Coronary artery (tissue), 2 donors: ENCODE measurements around the gene CPZ.

Source experiments
- DNase-seq: peaks from one replicate; pipeline ENCODE4 v3.0.0-alpha.2; 2017; ENCODE audit warnings: low spot score
- H3K27ac ChIP-seq, 2 donors: fragments of 200-600 bp; sonication (generic); one replicate each; pipeline ENCODE4 v1.5.1; 2016 to 2019
- H3K4me3 ChIP-seq: fragments of 200-600 bp; sonication (generic); 2 replicates; pipeline ENCODE4 v1.5.1; 2016; ENCODE audit warnings: mild to moderate bottlenecking, moderate library complexity
- TF ChIP-seq, protein P1 (sequence below): fragments of 200-600 bp; sonication (generic); IDR thresholded peaks from one replicate; pipeline ENCODE4 v1.5.1; 2019; ENCODE audit warnings: antibody characterized with exemption

The CPZ gene

GRCh38 chr4:8552024-8552423, 40.5 kb upstream of the CPZ start:
- DNase-seq: no peak
- TF ChIP-seq, protein P1, sequence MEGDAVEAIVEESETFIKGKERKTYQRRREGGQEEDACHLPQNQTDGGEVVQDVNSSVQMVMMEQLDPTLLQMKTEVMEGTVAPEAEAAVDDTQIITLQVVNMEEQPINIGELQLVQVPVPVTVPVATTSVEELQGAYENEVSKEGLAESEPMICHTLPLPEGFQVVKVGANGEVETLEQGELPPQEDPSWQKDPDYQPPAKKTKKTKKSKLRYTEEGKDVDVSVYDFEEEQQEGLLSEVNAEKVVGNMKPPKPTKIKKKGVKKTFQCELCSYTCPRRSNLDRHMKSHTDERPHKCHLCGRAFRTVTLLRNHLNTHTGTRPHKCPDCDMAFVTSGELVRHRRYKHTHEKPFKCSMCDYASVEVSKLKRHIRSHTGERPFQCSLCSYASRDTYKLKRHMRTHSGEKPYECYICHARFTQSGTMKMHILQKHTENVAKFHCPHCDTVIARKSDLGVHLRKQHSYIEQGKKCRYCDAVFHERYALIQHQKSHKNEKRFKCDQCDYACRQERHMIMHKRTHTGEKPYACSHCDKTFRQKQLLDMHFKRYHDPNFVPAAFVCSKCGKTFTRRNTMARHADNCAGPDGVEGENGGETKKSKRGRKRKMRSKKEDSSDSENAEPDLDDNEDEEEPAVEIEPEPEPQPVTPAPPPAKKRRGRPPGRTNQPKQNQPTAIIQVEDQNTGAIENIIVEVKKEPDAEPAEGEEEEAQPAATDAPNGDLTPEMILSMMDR: no peak
- Histone ChIP-seq H3K4me3 (no peak overlapping the region), H3K27ac (no peak overlapping the region)

- Histone ChIP-seq H3K4me3 (no peak overlapping the region), H3K27ac (no peak overlapping the region)
- TF ChIP-seq, protein P1: no peak
- DNase-seq: no peak
Measured at GRCh38 chr4:8552581-8553205, 39.9 kb upstream of the CPZ start.

DNA sequence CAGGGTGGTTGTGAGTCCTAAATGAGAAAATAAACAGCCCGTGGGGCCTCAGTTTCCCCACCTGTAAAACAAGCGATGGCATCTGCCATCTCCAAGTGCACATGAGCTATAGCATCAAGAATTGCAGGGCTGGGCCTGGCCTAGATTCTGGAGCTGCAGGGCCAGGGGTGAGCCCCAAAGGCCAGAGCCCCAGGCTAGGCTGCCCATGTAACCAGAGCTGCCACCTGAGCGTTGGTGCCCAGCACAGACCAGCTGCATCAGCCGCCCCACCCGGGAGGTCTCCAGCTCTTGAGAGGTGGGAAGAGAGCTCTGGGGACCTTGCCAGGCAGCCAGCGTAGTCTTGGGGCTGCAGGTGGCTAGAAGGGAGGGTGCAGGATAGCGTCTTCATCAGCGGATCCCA, 39.3 kb upstream of the CPZ start:
- TF ChIP-seq, protein P1: no peak
- Histone ChIP-seq H3K27ac (no peak overlapping the region), H3K4me3 (no peak overlapping the region)
- DNase-seq: no peak

DNA sequence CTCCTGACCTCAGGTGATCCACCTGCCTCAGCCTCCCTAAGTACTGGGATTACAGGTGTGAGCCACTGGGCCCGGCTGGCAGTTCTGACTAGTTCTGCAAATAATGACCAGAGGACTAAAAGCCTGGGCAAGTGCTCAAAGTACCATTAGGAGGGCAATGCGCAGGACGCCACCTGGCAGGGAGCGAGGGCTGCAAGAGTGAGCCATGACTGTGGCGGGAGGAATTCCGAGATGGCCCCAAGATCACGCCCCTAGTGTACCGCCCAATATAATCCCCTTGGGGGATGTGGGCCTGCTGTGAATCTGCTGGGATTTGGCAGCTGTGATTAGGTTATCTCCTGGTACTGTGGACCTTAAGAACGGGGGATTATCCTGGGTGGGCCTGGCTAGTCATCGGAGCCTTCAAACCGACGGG, 38.6 kb upstream of the CPZ start:
- TF ChIP-seq, protein P1: no peak
- no peak for DNase-seq

DNA sequence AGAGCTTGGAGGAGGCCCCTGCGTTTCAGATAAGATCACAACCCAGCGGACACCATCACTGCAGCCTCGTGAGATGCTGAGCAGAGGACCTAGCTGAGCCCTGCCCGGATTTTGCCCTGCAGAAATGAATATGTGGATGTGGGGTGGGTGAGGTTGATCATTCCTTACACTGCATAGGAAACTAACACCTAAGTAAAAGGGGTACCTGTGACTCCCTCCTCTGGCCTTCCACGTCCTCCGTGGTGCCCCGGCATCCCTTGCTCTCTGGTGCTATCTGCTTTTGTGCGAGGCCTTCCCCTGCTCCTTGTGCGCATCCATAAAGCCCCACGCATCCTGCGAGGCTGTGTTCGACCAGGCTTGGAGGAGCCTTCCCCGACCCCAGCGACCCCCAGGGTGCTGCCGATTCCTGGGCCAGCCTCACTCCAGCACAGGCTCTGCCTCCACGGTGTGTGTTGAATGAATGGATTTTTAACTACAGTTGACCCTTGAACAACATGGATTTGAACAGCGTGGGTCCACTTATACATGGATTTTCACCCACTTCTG, 37.9 kb upstream of the CPZ start:
- H3K27ac ChIP-seq: no peak overlapping the region
- no peak for DNase-seq
- H3K4me3 ChIP-seq: no peak overlapping the region
- TF ChIP-seq, protein P1: no peak

More for the DNA sequence above, 38.6 kb upstream of the CPZ start:
- Histone ChIP-seq H3K27ac (no peak overlapping the region), H3K4me3 (no peak overlapping the region)

DNA sequence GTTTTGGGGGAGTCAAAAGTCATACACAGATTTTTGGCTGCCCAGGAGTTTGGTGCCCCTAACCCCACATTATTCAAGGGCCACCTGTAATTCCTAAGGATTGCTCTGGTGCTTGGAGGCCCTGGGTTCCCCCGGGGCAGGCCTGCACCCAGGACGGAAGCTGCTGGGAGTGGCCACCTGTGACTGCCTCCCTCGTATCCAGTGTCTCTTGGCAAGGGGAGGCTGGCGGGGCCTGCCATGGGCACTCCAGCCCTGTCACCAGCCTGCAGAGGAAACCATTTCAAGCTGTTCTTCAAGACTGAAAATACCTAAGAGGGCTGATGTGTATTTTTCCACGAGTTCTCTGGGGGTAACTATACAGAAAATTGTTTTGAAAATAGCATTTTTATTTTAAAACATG, 36.8 kb upstream of the CPZ start:
- Histone ChIP-seq H3K27ac (no peak overlapping the region), H3K4me3 (no peak overlapping the region)
- no peak for DNase-seq
- TF ChIP-seq, protein P1: no peak

- no peak for DNase-seq
- no peak overlapping the region for H3K27ac ChIP-seq
- no peak overlapping the region for H3K4me3 ChIP-seq
- TF ChIP-seq, protein P1: no peak
Measured at GRCh38 chr4:8556341-8557150, 36.0 kb upstream of the CPZ start.
